ENCODE data around the gene MEI1. TPM values are rescaled to one million over a fixed set of nuclear protein-coding genes. Genes with fewer than 3 reads are reported as not detected.

The MEI1 gene
- total and polyA plus RNA-seq, 2 of the 4 experiments (the other 2 are of a cell fraction): 0.90 to 2.6 TPM

- H4K91ac ChIP-seq (ENCODE audit: insufficient read depth, low read depth, low read length): no peak overlapping the region
- no TSS peak for BruUV-seq (replicated peaks)
- no peak overlapping the region for H3K18ac ChIP-seq (ENCODE audit: low read depth, low read length)
- H3K27me3 ChIP-seq (ENCODE audit: control insufficient read depth, insufficient read depth, low read length): peaks cover 2% of the 10 kb centered on the region
- WGBS, 2 experiments (ENCODE audit: extremely low coverage in 2 of 2, insufficient read length in 1 of 2): 40% methylated on average over 2 of the region's 14 CpGs; no CpG with 5 or more reads in 1 of the 2 experiments
- H2BK5ac ChIP-seq (ENCODE audit: low read depth, low read length, poor library complexity, severe bottlenecking): no peak overlapping the region
- H4K8ac ChIP-seq (ENCODE audit: low read depth in 2 of 2, low read length in 2 of 2): no peak overlapping the region
- H2BK120ac ChIP-seq (ENCODE audit: low read depth, low read length): no peak overlapping the region
- no peak overlapping the region for H3K27ac ChIP-seq (ENCODE audit: insufficient read depth, low read length)
- ATAC-seq (ENCODE audit: low read depth) (peak; percentile 11; the same call in 1 of the 2 replicates), DNase-seq (no peak)
- no peak overlapping the region for H2AFZ ChIP-seq (replicated peaks; ENCODE audit: low read length, poor library complexity)
- no peaks in the 10 kb centered on the region for H3K9me1 ChIP-seq (ENCODE audit: insufficient read depth, low read length)
- intact Hi-C loops (cut with micrococcal nuclease): no loop called here
- H2AK5ac ChIP-seq (ENCODE audit: low read depth, low read length): no peak overlapping the region
- no peaks in the 10 kb centered on the region for H4K20me1 ChIP-seq (ENCODE audit: insufficient read depth, low read length)
- no peaks in the 10 kb centered on the region for H3K9me3 ChIP-seq (ENCODE audit: control insufficient read depth, insufficient read depth, low read length)
- ChIA-PET CTCF (interaction anchor here (1.7 kb wide), 1 partner anchor 17 kb away, joined by 7 read pairs; no protein-coding TSS in a partner anchor), POLR2A (ENCODE audit: unreplicated experiment) (no interaction called here)
- no peaks in the 10 kb centered on the region for H3K4me1 ChIP-seq (ENCODE audit: control insufficient read depth, insufficient read depth, low read length)
- no peaks in the 10 kb centered on the region for H3K36me3 ChIP-seq (ENCODE audit: control insufficient read depth, insufficient read depth, low read length)
- no peak overlapping the region for H3K14ac ChIP-seq (replicated peaks; ENCODE audit: low read depth, low read length)
- no peaks in the 10 kb centered on the region for H3K79me1 ChIP-seq (ENCODE audit: low read depth in 1 of 2, low read length in 2 of 2)
- dilution Hi-C loops (cut with HindIII; ENCODE audit: low sequenced_read_pairs, unreplicated experiment): no loop called here
- no peak overlapping the region for H3K23ac ChIP-seq (ENCODE audit: low read depth, low read length)
- H2BK20ac ChIP-seq (ENCODE audit: low read depth, low read length): no peak overlapping the region
- no peak overlapping the region for H3K4me2 ChIP-seq (ENCODE audit: low read depth, low read length)
- H2BK15ac ChIP-seq (ENCODE audit: low read depth, low read length): no peak overlapping the region
- H2AK9ac ChIP-seq (replicated peaks; ENCODE audit: low read depth, low read length, poor library complexity): no peak overlapping the region
- no peak overlapping the region for H3K56ac ChIP-seq (ENCODE audit: extremely low read depth, insufficient read depth, low read length)
- no peak overlapping the region for H3K4ac ChIP-seq (ENCODE audit: low read depth, low read length)
- H4K5ac ChIP-seq (ENCODE audit: low read depth, low read length): no peak overlapping the region
- no peak overlapping the region for H3K9ac ChIP-seq (ENCODE audit: low read depth, low read length)
- no peak for TF ChIP-seq MAFK (IDR thresholded peaks at IDR 0.05; ENCODE audit: low read depth, low read length)
- no peak for TF ChIP-seq POLR2A (IDR thresholded peaks at IDR 0.05; ENCODE audit: low read depth, low read length)
- TF ChIP-seq CTCF (conservative IDR thresholded peaks at IDR 0.05; ENCODE audit: low read depth, low read length): peak; percentile 18; the same call in 1 of the 2 replicates
- TF ChIP-seq RCOR1 (IDR thresholded peaks at IDR 0.05; ENCODE audit: insufficient replicate concordance, low read length): no peak
- no peak overlapping the region for H3K4me3 ChIP-seq (ENCODE audit: insufficient read depth, low read depth, low read length)
- in situ Hi-C loops (cut with MboI; ENCODE audit: low sequenced_read_pairs): no loop called here
Observed at GRCh38 chr22:41762980-41763779, 63.9 kb downstream of the MEI1 start.
